GM12891 (cell line): Measurements from ENCODE around the gene TADA1.
"Not testable (repeated sequence)": the region's sequence is repeated elsewhere in the genome, so short reads cannot be mapped to it uniquely, and the experiment has no call there.

ENCODE experiments used
- DNase-seq: peaks from one replicate; pipeline ENCODE4 v3.0.0; 2011; ENCODE audit warnings: low spot score; ENCODE audit not compliant: insufficient read length
- FAIRE-seq: peaks from 2 replicates; lab custom pipeline; 2011; peaks lifted over from hg19 to GRCh38; lab: Jason Lieb, UNC
- PAX5 ChIP-seq: IDR thresholded peaks from 2 replicates; pipeline ENCODE4 v1.6.1; 2011; ENCODE audit warnings: low read length, moderate library complexity, mild to moderate bottlenecking; ENCODE audit not compliant: insufficient read depth, severe bottlenecking
- POLR2A ChIP-seq: IDR thresholded peaks from 2 replicates; pipeline ENCODE4 v1.6.1; 2011; ENCODE audit warnings: low read depth, low read length, control low read depth
- POLR2AphosphoS5 ChIP-seq: IDR thresholded peaks from 2 replicates; pipeline ENCODE4 v1.6.1; 2011; ENCODE audit warnings: low read depth, low read length, control low read depth
- POU2F2 ChIP-seq: IDR thresholded peaks from 2 replicates; pipeline ENCODE4 v1.6.1; 2011; ENCODE audit warnings: low read depth, mild to moderate bottlenecking, control low read depth, low read length, moderate library complexity
- SPI1 ChIP-seq: IDR thresholded peaks from 2 replicates; pipeline ENCODE4 v1.6.1; 2011; ENCODE audit warnings: low read depth, low read length, control low read depth
- TAF1 ChIP-seq: IDR thresholded peaks from 2 replicates; pipeline ENCODE4 v1.6.1; 2011; ENCODE audit warnings: low read depth, low read length, control low read depth

TADA1 gene

GRCh38 chr1:166848193-166848592, 27.9 kb downstream of the TADA1 start:
- TF ChIP-seq POLR2A: no peak
- no peak for DNase-seq
- FAIRE-seq: no peak

- no peak for DNase-seq
- TF ChIP-seq POLR2A: no peak
- TF ChIP-seq POLR2AphosphoS5: no peak
- FAIRE-seq: no peak
Measured at GRCh38 chr1:166844791-166845190, 31.3 kb downstream of the TADA1 start.

GRCh38 chr1:166843769-166844596, 32.1 kb downstream of the TADA1 start:
- no peak for DNase-seq
- TF ChIP-seq TAF1: no peak
- TF ChIP-seq POU2F2: no peak
- no peak for TF ChIP-seq PAX5
- TF ChIP-seq POLR2A: no peak
- no peak for TF ChIP-seq SPI1
- FAIRE-seq: no peak

GRCh38 chr1:166843322-166843721, 32.7 kb downstream of the TADA1 start:
- no peak for TF ChIP-seq SPI1
- TF ChIP-seq POU2F2: no peak
- TF ChIP-seq TAF1: no peak
- TF ChIP-seq PAX5: no peak
- TF ChIP-seq POLR2A: no peak

GRCh38 chr1:166840309-166841274, 35.5 kb downstream of the TADA1 start:
- TF ChIP-seq POLR2A (no peak), POU2F2 (no peak), TAF1 (no peak)
- FAIRE-seq (no peak), DNase-seq (no peak)

More at GRCh38 chr1:166843322-166843721, 32.7 kb downstream of the TADA1 start:
- no peak for FAIRE-seq
- no peak for DNase-seq

GRCh38 chr1:166839600-166840308, 36.3 kb downstream of the TADA1 start:
- FAIRE-seq (no peak), DNase-seq (peak; percentile 43)
- no peak for TF ChIP-seq SPI1
- TF ChIP-seq TAF1: no peak
- no peak for TF ChIP-seq PAX5
- no peak for TF ChIP-seq POLR2AphosphoS5
- no peak for TF ChIP-seq POLR2A
- no peak for TF ChIP-seq POU2F2

- peak; percentile 87 for DNase-seq
- peak; percentile 89 for FAIRE-seq
- no peak for TF ChIP-seq PAX5
- no peak for TF ChIP-seq POU2F2
- TF ChIP-seq POLR2AphosphoS5: peak; percentile 82
- TF ChIP-seq SPI1: no peak
- TF ChIP-seq POLR2A: peak; percentile 78
- TF ChIP-seq TAF1: no peak
Measured at GRCh38 chr1:166838766-166839599, 37.1 kb downstream of the TADA1 start, which contains the start of gene POGK. POGK (plus strand) TSS chr1:166839475; CDS start chr1:166840957, 1,482 bp downstream.

- DNase-seq (no peak), FAIRE-seq (no peak)
- TF ChIP-seq POLR2A (no peak), TAF1 (no peak), POLR2AphosphoS5 (no peak), SPI1 (no peak), POU2F2 (no peak), PAX5 (no peak)
Measured at GRCh38 chr1:166836733-166837132, 39.3 kb downstream of the TADA1 start.

- not testable (repeated sequence) for DNase-seq, FAIRE-seq
Measured at GRCh38 chr1:166829762-166830161, 46.3 kb downstream of the TADA1 start.
